MM.1S (cell line): ENCODE measurements around the gene DPEP2NB.

Source experiments
- EZH2 ChIP-seq: fragments of 300-600 bp; sonication (generic); optimal IDR thresholded peaks from 2 replicates; pipeline ENCODE3; 2017; ENCODE audit warnings: low read depth, mild to moderate bottlenecking, antibody characterized with exemption, low read length, mixed read lengths
- TF ChIP-seq, protein P1 (sequence below): fragments of 300-600 bp; sonication (generic); IDR thresholded peaks from 2 replicates; pipeline ENCODE4 v1.5.1; 2016; ENCODE audit warnings: antibody characterized with exemption, low read length, mixed read lengths

DNA sequence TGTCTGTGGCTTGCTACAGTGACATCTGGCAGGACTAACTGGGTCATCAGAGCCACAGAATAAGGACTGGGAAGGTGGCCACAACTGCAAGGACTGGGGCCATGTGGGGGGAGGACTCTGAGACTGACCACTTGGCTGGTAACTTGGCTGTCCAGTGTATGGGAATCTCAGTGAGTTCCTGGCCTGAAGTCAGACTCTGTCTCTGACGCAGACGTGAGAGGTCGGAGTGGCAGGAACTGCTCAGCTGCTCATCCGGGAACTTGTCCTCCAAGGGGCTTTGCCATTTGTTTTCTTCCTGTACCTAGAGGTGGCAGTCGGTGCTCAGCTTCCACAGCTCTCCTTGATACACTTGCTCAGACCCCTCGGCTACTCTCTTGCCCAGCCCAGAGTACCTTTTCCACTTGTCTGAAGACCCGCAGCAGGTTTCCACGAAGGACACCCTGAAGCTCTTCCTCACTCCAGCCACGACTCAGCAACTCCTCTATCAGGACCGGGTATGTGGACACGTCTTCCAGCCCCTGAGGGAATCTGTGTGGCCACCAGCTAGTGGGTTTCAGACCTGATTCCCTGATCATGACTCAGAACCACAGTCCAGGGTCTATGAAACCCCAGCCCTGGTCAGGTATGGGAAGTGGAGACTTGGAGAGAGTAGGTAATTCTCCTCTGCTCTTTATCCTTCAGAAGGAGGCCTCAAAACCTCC, 28.1 kb downstream of the DPEP2NB start:
- TF ChIP-seq, protein P1, sequence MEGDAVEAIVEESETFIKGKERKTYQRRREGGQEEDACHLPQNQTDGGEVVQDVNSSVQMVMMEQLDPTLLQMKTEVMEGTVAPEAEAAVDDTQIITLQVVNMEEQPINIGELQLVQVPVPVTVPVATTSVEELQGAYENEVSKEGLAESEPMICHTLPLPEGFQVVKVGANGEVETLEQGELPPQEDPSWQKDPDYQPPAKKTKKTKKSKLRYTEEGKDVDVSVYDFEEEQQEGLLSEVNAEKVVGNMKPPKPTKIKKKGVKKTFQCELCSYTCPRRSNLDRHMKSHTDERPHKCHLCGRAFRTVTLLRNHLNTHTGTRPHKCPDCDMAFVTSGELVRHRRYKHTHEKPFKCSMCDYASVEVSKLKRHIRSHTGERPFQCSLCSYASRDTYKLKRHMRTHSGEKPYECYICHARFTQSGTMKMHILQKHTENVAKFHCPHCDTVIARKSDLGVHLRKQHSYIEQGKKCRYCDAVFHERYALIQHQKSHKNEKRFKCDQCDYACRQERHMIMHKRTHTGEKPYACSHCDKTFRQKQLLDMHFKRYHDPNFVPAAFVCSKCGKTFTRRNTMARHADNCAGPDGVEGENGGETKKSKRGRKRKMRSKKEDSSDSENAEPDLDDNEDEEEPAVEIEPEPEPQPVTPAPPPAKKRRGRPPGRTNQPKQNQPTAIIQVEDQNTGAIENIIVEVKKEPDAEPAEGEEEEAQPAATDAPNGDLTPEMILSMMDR = no peak
- no peak for TF ChIP-seq EZH2
